BE2C (cell line): ENCODE results near the gene ERV3-1.

Experiments used
- DNase-seq: peaks from one replicate; pipeline ENCODE4 v3.0.0-alpha.2; 2020
- H3K27me3 ChIP-seq: fragments of 250-450 bp; sonication (Bioruptor Pico); 2 replicates; pipeline ENCODE4 v1.5.1; 2020; ENCODE audit warnings: mild to moderate bottlenecking
- H3K36me3 ChIP-seq: fragments of 250-450 bp; sonication (Bioruptor Pico); 2 replicates; pipeline ENCODE4 v1.5.1; 2020; ENCODE audit warnings: mild to moderate bottlenecking
- H3K4me1 ChIP-seq: fragments of 250-450 bp; sonication (Bioruptor Pico); 2 replicates; pipeline ENCODE4 v1.5.1; 2020
- H3K4me3 ChIP-seq: 2 replicates; pipeline ENCODE4 v1.5.1; 2011; ENCODE audit warnings: low read depth, low read length
- H3K9me3 ChIP-seq: fragments of 250-450 bp; sonication (Bioruptor Pico); 2 replicates; pipeline ENCODE4 v1.5.1; 2020
- TF ChIP-seq, protein P1 (sequence below): IDR thresholded peaks from 2 replicates; pipeline ENCODE4 v1.5.1; 2012; ENCODE audit warnings: mild to moderate bottlenecking, low read depth, low read length

ERV3-1 gene

GRCh38 chr7:64992971-64993370, 13.5 kb downstream of the ERV3-1 start:
- Histone ChIP-seq H3K36me3 (no peaks in the 10 kb centered on the region), H3K27me3 (no peaks in the 10 kb centered on the region), H3K4me3 (no peak overlapping the region), H3K9me3 (no peaks in the 10 kb centered on the region), H3K4me1 (no peaks in the 10 kb centered on the region)
- TF ChIP-seq, protein P1, sequence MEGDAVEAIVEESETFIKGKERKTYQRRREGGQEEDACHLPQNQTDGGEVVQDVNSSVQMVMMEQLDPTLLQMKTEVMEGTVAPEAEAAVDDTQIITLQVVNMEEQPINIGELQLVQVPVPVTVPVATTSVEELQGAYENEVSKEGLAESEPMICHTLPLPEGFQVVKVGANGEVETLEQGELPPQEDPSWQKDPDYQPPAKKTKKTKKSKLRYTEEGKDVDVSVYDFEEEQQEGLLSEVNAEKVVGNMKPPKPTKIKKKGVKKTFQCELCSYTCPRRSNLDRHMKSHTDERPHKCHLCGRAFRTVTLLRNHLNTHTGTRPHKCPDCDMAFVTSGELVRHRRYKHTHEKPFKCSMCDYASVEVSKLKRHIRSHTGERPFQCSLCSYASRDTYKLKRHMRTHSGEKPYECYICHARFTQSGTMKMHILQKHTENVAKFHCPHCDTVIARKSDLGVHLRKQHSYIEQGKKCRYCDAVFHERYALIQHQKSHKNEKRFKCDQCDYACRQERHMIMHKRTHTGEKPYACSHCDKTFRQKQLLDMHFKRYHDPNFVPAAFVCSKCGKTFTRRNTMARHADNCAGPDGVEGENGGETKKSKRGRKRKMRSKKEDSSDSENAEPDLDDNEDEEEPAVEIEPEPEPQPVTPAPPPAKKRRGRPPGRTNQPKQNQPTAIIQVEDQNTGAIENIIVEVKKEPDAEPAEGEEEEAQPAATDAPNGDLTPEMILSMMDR: no peak
- no peak for DNase-seq

- no peaks in the 10 kb centered on the region for H3K27me3 ChIP-seq
- H3K4me1 ChIP-seq: no peaks in the 10 kb centered on the region
- H3K36me3 ChIP-seq: no peaks in the 10 kb centered on the region
- H3K9me3 ChIP-seq: no peaks in the 10 kb centered on the region
- DNase-seq: no peak
- TF ChIP-seq, protein P1: no peak
- no peak within 1 kb of the TSS for H3K4me3 ChIP-seq
Measured at GRCh38 chr7:64990936-64991335, 15.6 kb downstream of the ERV3-1 start, which contains the start of gene ZNF117. Gene ZNF117 (minus strand): TSS chr7:64991036.

DNA sequence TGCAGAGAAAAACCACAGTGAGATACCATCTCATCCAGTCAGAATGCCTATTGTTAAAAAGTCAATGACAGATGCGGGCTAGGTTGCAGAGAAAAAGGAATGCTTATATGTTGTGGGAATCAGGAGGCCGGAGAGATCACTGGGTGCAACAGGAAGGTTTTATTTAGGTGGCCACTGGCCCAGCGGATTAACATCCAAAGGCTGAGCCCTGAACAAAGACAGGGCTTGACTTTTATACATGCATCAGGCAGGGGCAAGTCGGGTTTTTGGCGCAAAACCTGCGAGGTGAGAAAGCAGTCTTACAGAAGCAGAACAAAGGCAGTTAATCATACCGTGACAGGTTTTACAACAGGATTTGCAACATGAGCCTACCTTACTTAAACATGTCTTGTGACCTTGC, 16.3 kb downstream of the ERV3-1 start:
- H3K9me3 ChIP-seq: no peaks in the 10 kb centered on the region
- H3K4me3 ChIP-seq: no peak overlapping the region
- H3K36me3 ChIP-seq: no peaks in the 10 kb centered on the region
- TF ChIP-seq, protein P1: no peak
- no peaks in the 10 kb centered on the region for H3K4me1 ChIP-seq
- H3K27me3 ChIP-seq: no peaks in the 10 kb centered on the region
- DNase-seq: no peak

DNA sequence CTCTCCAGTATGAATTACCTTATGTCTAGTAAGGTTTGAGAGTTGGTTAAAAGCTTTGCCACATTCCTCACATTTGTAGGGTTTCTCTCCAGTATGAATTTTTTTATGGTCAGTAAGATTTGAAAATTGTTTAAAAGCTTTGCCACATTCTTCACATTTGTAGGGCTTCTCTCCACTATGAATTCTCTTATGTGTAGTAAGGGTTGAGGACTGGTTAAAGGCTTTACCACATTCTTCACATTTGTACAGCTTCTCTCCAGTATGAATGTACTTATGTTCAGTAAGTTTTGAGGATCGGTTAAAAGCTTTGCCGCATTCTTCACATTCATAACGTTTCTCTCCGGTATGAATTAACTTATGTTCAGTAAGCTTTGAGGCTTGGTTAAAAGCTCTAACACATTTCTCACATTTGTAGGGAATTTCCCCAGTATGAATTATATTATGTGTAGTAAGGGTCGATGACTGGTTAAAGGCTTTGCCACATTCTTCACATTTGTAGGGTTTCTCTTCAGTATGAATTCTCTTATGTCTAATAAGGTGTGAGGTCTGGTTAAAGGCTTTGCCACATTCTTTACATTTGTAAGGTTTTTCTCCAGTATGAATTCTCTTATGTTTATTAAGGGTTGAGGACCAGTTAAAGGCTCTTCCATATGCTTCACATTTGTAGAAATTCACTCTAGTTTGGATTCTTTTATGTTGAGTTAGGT, 27.8 kb downstream of the ERV3-1 start:
- Histone ChIP-seq H3K4me1 (no peaks in the 10 kb centered on the region), H3K36me3 (no peaks in the 10 kb centered on the region), H3K9me3 (no peaks in the 10 kb centered on the region), H3K4me3 (no peak overlapping the region), H3K27me3 (no peaks in the 10 kb centered on the region)
- no peak for DNase-seq
- TF ChIP-seq, protein P1: no peak

DNA sequence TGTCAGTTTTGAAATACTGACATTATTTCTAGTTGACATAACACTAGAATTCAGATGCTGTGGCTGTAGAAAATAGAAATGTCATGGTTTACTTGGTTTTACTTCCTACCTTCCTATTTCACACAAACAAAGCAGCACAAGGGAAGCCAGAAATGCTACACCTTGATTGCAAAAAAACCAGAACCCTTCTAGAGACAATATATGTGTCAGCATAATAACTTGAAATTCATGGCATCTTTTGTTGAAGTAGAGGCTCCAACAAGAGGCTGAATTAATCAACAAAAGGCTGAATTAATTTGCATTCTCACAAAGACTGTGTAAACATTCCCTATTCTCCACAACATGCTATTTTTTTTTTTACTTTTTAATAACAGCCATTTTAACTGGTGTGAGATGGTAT, 40.9 kb downstream of the ERV3-1 start:
- no peaks in the 10 kb centered on the region for H3K27me3 ChIP-seq
- DNase-seq: no peak
- H3K4me3 ChIP-seq: no peak overlapping the region
- TF ChIP-seq, protein P1: no peak
- H3K9me3 ChIP-seq: no peaks in the 10 kb centered on the region
- H3K36me3 ChIP-seq: no peaks in the 10 kb centered on the region
- H3K4me1 ChIP-seq: no peaks in the 10 kb centered on the region

DNA sequence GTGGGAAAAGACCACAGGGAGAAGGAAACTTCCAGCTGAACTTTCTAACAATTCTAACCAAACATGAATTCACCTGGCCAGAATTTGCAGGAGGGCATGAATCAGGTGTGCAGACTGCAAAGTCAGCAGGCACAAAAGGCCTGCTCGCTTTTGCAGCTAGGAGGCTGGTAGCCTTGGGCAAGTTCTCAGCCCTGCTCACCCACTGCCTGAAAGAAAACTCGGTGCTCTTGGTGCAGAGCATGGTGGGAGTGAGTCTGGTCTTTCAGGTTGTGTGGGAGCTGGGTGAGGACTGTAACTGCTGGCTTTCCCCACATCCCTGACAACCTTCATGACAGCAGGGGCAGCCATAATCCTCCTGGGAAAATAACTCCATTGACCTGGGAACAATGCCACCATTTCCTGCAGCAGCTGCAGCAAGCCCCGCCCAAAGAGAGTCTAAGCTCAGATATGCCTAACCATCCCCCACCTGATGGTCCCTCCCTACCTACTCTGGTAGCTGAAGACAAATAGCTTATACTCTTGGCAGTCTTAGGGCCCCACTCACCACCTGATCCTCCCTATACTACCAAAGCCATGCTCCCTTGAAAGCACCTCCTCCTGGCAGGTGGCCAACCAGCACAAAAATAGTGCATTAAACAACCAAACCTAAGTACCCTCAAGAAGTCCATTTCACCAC, 47.3 kb downstream of the ERV3-1 start:
- Histone ChIP-seq H3K27me3 (no peaks in the 10 kb centered on the region), H3K9me3 (no peaks in the 10 kb centered on the region), H3K4me1 (no peaks in the 10 kb centered on the region), H3K36me3 (no peaks in the 10 kb centered on the region), H3K4me3 (no peak overlapping the region)
- TF ChIP-seq, protein P1: no peak
- DNase-seq: peak; percentile 12
